ENCODE results near the gene RASEF. TPM values are rescaled to one million over a fixed set of nuclear protein-coding genes. Genes with fewer than 3 reads are reported as not detected.
"Not testable (repeated sequence)": the region's sequence is repeated elsewhere in the genome, so short reads cannot be mapped to it uniquely, and the experiment has no call there.

The RASEF gene
- polyA plus RNA-seq, 6 donors from 2014 or later, result not detected

DNA sequence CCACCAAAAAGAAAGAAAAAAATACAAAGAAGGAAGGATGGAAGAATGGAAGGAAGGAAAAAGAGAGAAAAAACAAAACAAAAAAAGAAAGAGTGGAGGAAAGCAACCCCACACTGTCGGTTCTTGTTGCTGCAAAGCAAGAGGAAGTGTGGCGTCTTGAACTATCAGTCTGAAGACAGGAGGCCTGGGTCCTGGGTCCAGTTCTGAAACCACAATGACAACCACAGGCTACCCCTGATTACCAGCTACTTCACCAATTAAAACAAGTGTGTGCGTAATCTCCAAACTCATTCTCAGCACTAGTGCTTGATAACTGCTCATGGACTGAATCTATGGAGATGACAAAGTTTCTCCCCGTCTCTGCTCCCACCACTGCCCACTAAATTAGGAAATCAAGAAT, 93.7 kb downstream of the RASEF start:
- no peak for DNase-seq
- ATAC-seq (ENCODE audit: low read depth in 2 of 2), result no peak
- H3K4me3 Mint-ChIP-seq, result no peak overlapping the region
- peaks cover 0 to 6% (median 0%) of the 10 kb centered on the region in 3 donors for H3K4me1 Mint-ChIP-seq
- H3K9me3 Mint-ChIP-seq, result peaks cover 0 to 2% (median 0%) of the 10 kb centered on the region in 7 donors
- H3K27ac Mint-ChIP-seq, result peak overlapping the region in 1 of 6 donors; percentile 88
- H3K27me3 Mint-ChIP-seq, result peaks cover 0 to 8% (median 6%) of the 10 kb centered on the region in 3 donors
- no peaks in the 10 kb centered on the region for H3K36me3 Mint-ChIP-seq

DNA sequence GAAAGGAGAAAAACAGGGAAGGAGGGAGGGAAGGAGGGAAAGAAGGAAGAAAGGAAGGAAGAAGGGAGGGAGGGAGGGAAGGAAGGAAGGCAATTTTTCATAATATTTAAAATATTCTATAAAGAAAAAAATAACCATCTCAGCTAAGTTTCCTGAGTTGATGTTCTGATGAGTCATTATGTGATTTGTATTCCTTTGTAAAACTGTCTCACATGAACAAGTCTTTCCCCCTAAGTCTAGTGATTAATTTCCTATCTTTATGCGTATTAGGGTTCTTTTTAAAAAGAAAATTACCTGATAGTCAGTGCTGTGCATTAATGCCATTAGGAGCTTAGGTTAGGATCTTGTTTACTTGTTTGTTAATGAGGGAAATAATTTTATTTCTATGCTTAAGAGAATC, 94.1 kb downstream of the RASEF start:
- peaks cover 0 to 2% (median 0%) of the 10 kb centered on the region in 7 donors for H3K9me3 Mint-ChIP-seq
- H3K4me1 Mint-ChIP-seq, result peaks cover 0 to 6% (median 0%) of the 10 kb centered on the region in 3 donors
- no peaks in the 10 kb centered on the region for H3K36me3 Mint-ChIP-seq
- no peak overlapping the region for H3K4me3 Mint-ChIP-seq
- peaks cover 0 to 6% (median 6%) of the 10 kb centered on the region in 3 donors for H3K27me3 Mint-ChIP-seq
- H3K27ac Mint-ChIP-seq, result no peak overlapping the region
- DNase-seq (no peak), ATAC-seq (ENCODE audit: low read depth in 2 of 2) (no peak)

DNA sequence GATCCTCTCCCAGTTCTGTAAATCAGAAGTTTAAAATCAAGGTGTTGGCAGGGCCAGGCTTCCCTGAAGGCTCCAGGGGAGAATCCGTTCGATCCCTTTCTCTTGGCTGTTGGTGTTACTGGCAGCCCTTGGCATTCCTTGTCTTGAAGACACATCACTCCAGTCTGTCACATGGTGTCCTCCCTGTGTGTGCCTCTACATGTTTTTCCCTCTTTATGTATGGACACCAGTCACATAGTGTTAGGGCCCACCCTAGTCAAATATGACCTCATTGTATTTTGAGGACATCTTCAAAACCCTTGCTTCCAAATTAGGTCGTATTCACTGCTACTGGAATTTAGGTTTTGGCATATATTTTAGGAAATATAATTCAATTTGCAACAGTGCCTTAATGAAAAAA, 94.6 kb downstream of the RASEF start:
- Mint-ChIP-seq H3K27ac (no peak overlapping the region), H3K4me1 (peaks cover 0 to 6% (median 0%) of the 10 kb centered on the region in 3 donors), H3K4me3 (no peak overlapping the region), H3K36me3 (no peaks in the 10 kb centered on the region), H3K9me3 (no peaks in the 10 kb centered on the region), H3K27me3 (peaks cover 0 to 2% (median 1%) of the 10 kb centered on the region in 3 donors)
- DNase-seq (no peak), ATAC-seq (ENCODE audit: low read depth in 2 of 2) (no peak)

DNA sequence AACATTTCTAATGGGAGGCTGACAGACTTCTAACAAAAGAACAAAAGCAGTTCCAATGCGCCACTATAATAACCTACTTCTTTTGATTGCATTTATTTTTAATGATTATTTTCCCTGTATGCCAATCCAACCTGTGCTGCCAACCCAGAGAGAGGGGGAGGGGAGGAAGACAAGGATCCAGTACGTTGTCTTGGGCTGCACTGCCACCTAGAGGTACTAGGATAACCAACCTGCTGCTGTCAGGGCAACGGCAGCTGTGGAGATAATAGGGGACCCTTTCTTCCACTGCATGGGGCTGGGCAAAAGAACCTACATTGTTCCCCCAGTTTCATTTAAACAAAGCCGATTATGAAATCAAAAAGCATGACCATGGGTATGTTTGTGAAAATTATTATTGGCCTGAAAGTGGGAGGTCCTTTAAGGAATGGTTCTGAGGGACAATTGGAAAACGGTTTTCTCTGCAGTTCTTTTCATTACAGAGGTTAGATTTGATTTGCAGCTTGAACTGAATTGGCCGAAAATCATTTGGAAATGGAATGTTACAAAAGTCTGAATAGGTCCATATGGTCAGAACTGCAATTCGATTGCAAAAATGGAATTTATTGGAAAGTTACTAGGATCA, 101.3 kb downstream of the RASEF start:
- Mint-ChIP-seq H3K27ac (peak overlapping the region in 1 of 6 donors; percentile 7), H3K9me3 (no peaks in the 10 kb centered on the region), H3K4me3 (no peak overlapping the region), H3K4me1 (no peaks in the 10 kb centered on the region), H3K36me3 (no peaks in the 10 kb centered on the region), H3K27me3 (no peaks in the 10 kb centered on the region)
- peak; percentile 48 to 65 for ATAC-seq (ENCODE audit: low read depth in 2 of 2)
- DNase-seq, result peak; percentile 34

DNA sequence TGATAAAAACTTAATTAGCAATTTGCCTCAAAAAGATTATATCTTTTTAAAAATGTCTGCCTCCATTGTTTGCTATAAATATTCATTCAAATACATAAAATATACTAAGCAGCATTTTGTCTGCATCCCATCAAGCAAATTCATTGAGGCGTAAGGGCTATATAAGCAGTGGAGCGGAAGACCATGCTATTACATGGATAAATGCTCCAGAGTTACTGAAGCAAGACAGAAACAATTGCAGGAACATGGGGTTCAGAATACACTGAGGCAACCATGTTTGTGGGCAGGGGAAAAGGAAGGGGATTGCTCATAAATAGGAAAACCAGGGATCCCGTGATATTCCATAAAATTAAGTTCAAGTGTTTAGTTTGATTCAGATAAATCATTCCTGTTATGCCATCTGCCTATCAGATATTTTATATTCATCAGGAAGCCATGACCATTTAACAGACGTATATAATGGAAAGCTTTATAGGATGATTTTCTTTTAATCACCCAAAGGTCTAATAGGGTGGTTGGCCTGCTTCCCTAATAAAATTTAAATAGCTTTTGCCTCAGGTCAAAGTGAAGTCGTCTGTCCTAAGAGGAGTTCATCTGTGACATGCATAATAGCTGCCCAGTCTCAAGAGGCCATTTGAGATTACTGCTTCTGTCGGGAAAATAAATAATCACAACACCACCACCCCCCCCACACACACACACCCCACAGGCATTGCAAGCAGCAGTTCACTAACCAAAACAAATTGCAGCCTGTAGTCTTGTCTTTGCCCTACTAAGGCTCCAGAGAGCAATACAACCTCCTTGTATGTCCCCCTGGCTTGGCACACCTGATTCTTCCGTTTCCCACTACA, 105.2 kb downstream of the RASEF start:
- Mint-ChIP-seq H3K9me3 (no peaks in the 10 kb centered on the region), H3K4me3 (peak overlapping the region in 1 of 8 donors; percentile 37), H3K36me3 (no peaks in the 10 kb centered on the region), H3K27ac (no peak overlapping the region), H3K4me1 (no peaks in the 10 kb centered on the region), H3K27me3 (no peaks in the 10 kb centered on the region)
- DNase-seq (no peak), ATAC-seq (ENCODE audit: low read depth in 2 of 2) (no peak)

DNA sequence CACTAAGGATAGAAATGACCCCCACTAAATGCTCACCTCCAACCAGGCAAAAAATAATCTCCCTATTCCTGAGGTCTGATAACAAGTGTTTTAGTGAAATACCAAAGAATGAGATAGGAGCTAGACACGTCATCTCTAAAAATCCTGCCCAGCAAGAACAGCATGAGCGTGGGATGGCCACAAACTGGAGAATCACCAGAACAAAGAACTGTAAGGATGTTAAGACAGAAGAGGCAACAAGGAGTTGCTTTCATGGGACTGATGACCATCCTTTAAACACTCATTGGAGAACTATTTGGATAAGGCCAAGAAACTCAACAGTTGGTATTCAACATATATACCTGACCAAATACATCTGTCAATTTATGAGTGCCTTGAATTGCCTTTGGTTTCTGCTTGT, 113.7 kb downstream of the RASEF start:
- Mint-ChIP-seq H3K27me3 (no peaks in the 10 kb centered on the region), H3K36me3 (no peaks in the 10 kb centered on the region), H3K9me3 (no peaks in the 10 kb centered on the region), H3K27ac (no peak overlapping the region), H3K4me3 (no peak overlapping the region), H3K4me1 (no peaks in the 10 kb centered on the region)
- ATAC-seq (ENCODE audit: low read depth in 2 of 2) (no peak), DNase-seq (no peak)

DNA sequence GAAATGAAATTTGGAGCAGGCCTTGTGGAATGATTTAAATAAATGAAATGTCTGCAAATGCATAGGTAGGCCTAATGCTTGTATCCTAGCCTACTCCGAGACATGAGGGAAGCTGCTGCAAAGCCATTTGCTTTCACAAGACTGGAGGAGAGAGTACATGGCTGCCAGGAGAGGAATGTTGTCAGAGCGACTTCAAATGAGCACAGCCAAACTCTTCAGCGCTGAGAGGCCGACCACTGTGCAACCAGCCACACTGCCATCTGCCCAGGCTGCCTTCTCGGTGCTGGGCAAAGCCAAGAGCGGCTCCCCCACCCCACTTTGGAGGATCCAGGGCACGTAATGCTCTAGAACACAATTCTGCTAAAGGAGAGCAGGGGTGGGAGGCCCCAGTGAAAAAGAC, 122.6 kb downstream of the RASEF start:
- DNase-seq, result no peak
- Mint-ChIP-seq H3K27me3 (no peaks in the 10 kb centered on the region), H3K36me3 (no peaks in the 10 kb centered on the region), H3K4me3 (no peak overlapping the region), H3K27ac (no peak overlapping the region), H3K4me1 (no peaks in the 10 kb centered on the region), H3K9me3 (no peaks in the 10 kb centered on the region)
- ATAC-seq (ENCODE audit: low read depth in 2 of 2), result no peak

DNA sequence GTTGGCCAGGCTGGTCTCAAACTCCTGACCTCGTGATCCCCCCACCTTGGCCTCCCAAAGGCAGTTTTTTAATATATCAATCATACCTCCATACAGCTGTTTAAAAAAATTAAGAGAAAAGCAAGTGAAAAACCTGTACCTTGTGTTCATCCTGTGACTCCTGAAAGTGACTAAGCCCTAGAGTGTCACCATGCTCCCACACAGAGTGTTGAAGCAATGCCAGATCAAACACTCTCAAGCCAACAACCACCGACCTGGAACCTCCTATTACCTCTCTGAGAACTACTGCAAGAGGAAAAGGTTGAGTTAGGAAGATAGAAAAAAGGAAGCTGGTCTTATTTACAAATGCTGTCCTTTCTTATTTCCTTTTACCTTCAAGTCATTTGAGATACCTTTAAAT, 123.5 kb downstream of the RASEF start:
- no peak overlapping the region for H3K27ac Mint-ChIP-seq
- H3K36me3 Mint-ChIP-seq, result no peaks in the 10 kb centered on the region
- H3K9me3 Mint-ChIP-seq, result no peaks in the 10 kb centered on the region
- no peaks in the 10 kb centered on the region for H3K4me1 Mint-ChIP-seq
- ATAC-seq (ENCODE audit: low read depth in 2 of 2) (no peak), DNase-seq (no peak)
- H3K4me3 Mint-ChIP-seq, result no peak overlapping the region
- H3K27me3 Mint-ChIP-seq, result no peaks in the 10 kb centered on the region

DNA sequence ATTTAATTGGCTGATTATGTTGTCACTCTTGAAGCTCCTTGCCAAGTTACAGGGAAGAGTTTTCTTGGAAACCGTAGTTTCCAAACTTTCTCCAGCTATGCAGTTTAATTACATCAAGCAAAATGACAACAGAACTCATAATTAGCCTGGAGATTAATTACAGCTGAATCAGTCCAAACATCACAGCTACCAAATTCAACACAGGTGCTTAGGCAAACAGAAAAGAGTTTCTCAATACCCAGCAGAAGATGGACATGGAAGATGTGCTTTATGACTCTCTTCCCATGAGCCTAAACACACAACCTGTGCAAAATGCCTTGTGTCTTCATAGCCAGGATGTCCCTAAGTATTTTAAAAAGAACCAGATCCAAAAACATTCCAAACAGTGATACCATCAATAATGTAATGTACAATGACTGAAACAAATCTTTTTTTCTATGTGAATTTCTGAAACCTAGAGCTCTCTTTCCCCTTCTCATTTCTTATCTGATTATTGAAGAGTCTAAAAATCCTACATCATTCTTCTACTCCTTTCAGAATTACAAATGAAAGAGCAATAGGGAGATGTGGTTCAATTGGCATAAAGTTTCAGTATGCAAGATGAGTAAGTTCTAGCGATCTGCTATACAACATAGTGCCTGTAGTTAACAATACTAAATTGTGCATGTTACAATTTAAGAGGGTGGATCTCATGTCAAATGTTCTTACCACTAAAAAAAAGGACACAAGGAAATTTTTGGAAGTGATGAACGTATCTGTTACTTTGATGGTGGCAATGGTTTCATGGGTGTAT, 124.3 kb downstream of the RASEF start:
- H3K27me3 Mint-ChIP-seq, result no peaks in the 10 kb centered on the region
- H3K4me3 Mint-ChIP-seq, result no peak overlapping the region
- DNase-seq, result no peak
- no peak for ATAC-seq (ENCODE audit: low read depth in 2 of 2)
- H3K36me3 Mint-ChIP-seq, result no peaks in the 10 kb centered on the region
- no peaks in the 10 kb centered on the region for H3K4me1 Mint-ChIP-seq
- H3K27ac Mint-ChIP-seq, result no peak overlapping the region
- peaks cover 0 to 2% (median 0%) of the 10 kb centered on the region in 7 donors for H3K9me3 Mint-ChIP-seq

DNA sequence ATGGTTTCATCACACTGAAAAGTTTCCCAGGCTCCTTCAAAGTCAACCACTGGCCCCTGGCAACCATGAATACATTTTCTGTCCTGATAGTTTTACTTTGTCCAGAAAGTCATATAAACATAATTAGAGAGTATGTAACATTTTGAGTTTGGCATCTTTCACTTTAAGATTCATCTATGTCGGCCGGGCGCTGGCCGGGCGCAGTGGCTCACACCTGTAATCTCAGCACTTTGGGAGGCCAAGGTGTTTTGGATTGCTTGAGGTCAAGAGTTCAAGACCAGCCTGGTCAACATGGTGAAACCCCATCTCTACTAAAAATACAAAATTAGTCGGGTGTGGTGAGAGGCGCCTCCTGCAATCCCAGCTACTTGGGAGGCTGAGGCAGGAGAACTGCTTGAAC, 126.4 kb downstream of the RASEF start:
- DNase-seq; H3K27me3 Mint-ChIP-seq; H3K36me3 Mint-ChIP-seq; H3K27ac Mint-ChIP-seq; ATAC-seq (ENCODE audit: low read depth in 2 of 2); H3K4me3 Mint-ChIP-seq; H3K4me1 Mint-ChIP-seq; H3K9me3 Mint-ChIP-seq: not testable (repeated sequence)

DNA sequence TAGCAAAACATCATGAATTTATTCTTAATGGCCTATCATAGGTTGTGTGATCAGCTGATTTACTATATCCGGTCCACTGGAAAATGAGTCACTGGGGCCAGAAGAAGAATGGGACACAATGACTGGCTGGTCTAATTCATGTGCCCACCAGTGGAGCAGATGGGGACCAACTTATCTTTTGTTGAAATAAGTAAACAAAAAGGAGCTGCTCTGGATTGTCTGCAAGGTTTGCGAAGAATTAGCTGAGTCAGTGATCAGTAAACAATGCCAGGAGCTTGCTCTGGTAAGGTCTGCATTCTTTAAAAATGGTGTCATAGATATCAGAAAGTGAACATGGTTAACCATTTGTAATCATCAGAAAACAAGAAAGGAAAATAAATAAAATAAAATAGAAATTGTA, 128.0 kb downstream of the RASEF start:
- H3K27me3 Mint-ChIP-seq, result no peaks in the 10 kb centered on the region
- H3K4me1 Mint-ChIP-seq, result no peaks in the 10 kb centered on the region
- DNase-seq, result no peak
- no peak for ATAC-seq (ENCODE audit: low read depth in 2 of 2)
- no peak overlapping the region for H3K4me3 Mint-ChIP-seq
- peaks cover 0 to 2% (median 0%) of the 10 kb centered on the region in 7 donors for H3K9me3 Mint-ChIP-seq
- no peak overlapping the region for H3K27ac Mint-ChIP-seq
- H3K36me3 Mint-ChIP-seq, result no peaks in the 10 kb centered on the region

DNA sequence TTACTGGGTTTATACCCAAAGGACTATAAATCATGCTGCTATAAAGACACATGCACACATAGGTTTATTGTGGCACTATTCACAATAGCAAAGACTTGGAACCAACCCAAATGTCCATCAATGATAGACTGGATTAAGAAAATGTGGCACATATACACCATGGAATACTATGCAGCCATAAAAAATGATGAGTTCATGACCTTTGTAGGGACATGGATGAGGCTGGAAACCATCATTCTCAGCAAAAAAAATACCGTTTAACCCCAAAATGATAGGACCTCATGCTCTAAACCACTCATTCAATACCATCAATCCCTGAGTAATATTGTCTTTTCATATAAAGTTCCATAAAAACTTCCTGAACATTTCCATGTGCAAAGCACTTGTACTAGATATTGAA, 128.9 kb downstream of the RASEF start:
- not testable (repeated sequence) for H3K27me3 Mint-ChIP-seq; H3K4me1 Mint-ChIP-seq; H3K4me3 Mint-ChIP-seq; DNase-seq; H3K36me3 Mint-ChIP-seq; H3K9me3 Mint-ChIP-seq; H3K27ac Mint-ChIP-seq; ATAC-seq (ENCODE audit: low read depth in 2 of 2)

DNA sequence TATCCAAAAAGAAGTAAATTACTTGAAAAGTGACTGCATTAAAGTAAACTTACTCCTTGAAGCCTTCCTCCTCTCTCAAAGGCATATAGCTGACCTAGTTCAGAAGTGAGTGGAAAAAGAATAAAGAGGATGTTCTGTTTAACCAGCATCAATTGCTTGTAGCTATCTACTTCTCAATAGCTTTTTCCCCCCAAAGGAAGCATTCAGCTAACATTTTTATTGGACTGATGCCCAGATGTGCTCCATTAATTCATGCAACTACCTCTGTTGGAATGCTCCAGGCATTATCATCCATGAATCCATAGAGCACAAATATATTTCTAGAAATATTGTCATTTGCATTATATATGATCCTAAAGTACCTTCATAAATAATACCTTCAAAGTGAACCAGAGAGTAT, 132.8 kb downstream of the RASEF start:
- H3K9me3 Mint-ChIP-seq, result peaks cover 0 to 2% (median 0%) of the 10 kb centered on the region in 7 donors

More for the DNA sequence above, 132.8 kb downstream of the RASEF start:
- no peak for DNase-seq
- no peak for ATAC-seq (ENCODE audit: low read depth in 2 of 2)
- Mint-ChIP-seq H3K4me3 (no peak overlapping the region), H3K27me3 (no peaks in the 10 kb centered on the region), H3K4me1 (no peaks in the 10 kb centered on the region), H3K27ac (no peak overlapping the region), H3K36me3 (no peaks in the 10 kb centered on the region)
